GM15510 (cell line): Measurements from ENCODE around the gene SUN3.

Source experiments
- POLR2A ChIP-seq: IDR thresholded peaks from 3 replicates; pipeline ENCODE4 v1.6.1; 2011; ENCODE audit warnings: borderline replicate concordance; ENCODE audit not compliant: insufficient read length; ENCODE audit errors: extremely low read depth

Gene SUN3

DNA sequence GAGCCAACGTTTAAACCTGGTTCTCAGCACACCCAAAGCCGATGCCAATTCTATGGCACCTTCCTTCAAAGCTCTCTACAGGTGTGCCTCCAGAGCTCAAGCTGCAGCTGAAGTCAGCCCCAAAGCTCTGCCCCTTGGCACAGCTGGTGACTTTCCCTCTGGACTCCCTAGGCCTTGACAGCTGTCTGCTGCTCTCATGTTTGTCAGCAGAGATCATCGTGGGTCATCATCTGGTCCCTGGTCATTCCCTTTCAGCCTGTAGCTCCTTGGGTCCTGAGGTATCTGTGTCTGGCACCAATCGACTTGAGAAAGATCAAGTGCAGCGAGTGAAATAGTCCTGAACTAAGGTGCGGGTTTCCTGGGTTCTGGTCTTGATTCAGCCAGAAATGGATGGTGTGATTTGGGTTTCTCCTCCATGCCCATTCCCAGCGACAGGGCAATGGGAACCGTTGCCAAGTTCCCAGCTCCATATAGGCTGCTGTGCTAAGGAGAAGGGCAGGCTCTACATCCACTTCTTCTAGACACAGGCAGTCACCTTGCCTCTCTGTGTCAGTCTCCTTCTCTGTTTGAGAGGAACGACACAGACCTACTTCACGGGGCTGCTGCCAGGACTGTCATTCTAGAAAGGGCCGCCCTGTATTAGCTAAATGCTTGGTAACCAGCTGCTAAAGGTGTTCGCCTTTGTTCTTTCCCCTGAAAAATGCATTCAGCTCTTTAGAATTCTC lies 84.2 kb downstream of the SUN3 start:
- TF ChIP-seq POLR2A, result no peak

DNA sequence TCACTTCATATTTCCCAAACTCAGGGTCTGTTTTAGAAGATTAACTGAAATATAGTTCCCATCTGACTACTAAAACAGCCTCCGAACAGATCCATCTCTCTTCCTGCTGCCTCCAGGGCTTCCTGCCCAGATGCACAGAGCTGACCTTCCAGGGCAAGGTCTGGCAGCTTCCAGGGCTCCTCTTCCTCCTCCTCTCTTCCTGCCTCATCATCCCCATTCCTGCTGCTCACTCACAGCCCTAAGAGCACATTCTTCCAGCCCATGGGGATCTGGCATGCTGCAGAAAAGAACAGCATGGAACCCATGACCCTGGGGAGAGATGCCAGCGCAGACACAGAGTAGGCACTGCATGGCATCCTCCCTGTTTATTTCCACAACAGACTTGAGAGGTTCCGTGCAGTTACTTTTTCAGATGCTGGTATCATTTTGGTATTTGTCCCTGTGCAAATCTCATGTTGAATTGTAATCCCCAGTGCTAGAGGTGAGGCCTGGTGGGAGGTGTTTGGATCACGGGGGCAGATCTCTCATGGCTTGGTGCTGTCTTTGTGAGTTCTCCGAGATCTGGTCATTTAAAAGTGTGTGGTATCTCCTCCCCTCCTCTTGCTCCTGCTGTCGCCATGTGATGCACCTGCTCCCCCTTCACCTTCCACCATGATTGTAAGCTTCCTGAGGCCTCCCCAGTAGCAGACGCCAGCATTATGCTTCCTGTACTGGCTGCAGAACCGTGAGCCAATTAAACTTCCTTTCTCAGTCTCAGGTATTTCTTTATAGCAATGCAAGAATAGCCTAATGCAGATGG lies 85.0 kb downstream of the SUN3 start:
- no peak for TF ChIP-seq POLR2A

DNA sequence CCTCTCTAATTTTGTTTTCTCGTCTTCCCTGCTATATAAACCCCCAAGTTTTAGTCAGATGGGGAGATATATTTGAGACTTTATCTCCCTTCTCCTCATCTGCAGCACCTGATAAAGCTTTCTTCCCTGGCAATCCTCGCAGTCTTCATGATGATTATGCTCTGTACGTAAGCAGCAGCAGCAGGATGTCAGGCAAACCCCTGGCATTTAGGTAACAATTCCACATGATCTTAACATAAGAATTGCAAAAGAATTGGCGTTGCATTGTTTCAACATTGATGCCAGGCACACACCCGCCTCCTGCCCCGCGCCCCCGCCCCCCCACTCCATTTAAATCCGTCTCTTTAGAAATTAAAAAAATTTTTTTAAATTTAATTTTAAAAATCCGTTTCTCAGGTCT lies 86.8 kb downstream of the SUN3 start:
- TF ChIP-seq POLR2A, result no peak

DNA sequence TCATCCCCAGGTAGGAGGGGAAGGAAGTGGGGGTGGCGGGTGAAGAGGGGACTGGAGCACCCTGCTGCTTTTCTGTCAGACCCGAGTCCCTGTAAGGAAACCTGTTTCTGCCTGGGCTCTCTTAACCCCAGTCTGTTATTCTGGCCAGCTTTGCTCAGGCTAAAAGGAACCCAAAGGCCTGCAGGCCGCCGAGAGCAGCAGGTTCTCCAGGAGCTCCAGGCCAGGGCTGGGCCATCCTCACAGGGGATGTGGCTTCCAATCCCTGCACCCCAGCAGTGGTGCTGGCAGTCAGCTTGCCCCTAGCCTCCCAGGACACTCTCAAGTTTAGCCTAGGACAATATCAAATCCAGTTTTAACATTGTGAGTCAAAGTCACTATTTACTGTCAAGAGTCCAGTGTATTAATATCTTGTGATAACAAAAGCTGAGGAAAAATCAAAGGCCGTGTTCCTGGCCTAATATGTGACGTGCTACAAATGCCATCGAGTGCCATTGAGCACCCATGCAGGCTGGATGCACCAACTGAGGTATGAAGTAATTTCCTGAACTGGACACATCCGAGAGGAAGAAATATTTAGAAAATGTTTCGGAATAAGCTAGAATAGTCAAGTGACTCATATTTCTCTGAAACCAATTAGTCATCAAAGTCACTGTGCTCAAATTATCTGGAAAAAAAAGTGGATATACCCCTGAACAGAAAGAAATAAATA lies 87.6 kb downstream of the SUN3 start:
- TF ChIP-seq POLR2A, result no peak

DNA sequence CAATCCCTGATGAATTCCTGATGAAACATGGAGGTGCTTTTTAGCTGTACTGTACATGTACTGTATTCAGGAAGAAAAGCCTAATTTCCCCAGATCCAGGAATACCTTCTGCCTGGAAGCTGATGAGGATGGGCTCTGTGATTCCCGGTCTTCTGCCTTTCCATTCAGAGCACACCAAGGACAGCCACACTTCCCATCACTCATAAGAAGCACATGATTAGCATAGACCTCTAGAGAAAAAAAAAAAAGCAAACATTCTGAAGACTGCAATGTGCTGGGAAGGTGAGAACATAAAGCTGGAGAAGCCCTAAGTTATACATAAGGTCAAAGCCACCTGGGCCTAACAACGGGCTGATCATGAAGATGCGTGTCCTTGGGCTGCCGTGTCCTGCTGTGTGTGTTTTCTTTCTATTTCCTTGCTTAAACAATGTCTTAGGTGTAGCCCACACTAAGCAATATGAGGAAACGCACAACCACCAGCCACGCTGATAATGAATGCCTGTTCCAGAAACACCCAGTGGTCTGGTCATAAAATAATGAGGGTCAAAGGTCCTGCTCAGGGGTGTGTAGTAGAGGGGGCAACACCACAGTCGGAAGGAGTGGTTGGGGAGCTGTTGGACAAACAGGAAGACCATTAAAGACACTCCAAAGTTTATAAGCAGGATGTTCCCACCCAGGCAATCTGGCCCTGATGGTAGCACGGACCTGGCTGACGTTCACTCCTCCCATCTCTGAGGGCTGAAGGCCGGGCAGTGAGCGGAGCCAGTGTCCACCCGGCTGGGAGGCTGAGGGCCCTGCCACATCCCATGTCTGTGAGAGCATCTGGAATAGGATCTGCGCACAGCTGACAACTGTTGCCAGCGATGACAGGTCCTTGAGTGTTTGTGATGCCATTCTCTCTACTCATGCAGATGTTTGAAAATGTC lies 88.6 kb downstream of the SUN3 start:
- no peak for TF ChIP-seq POLR2A

DNA sequence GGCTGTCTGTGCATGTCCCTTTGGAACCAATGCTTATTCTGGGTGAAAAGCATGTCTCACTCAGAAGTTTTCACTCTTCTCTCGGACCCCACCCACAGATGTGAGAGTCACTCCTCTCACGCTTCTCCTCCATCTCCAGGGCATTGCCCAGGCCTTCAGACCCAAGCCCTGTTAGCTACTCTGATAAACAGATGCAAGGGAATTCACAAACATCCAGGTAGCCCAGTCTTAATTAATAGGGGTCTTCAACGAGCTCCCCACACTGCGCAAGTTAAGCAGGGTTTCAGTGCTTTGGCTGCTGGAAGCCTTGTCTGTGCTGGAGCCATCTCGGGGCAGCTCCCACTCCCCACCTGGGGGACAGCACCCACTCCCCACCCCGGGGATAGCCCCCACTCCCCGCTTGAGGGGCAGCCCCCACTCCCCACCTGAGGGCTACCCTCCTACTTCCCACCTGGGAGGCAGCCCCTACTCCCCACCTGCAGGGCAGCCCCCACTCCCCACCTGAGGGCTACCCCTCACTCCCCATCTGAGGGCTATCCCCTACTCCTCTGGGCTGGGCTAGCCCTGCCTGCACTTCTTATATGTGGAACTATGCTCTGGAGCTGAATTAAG lies 89.4 kb downstream of the SUN3 start:
- TF ChIP-seq POLR2A, result no peak

DNA sequence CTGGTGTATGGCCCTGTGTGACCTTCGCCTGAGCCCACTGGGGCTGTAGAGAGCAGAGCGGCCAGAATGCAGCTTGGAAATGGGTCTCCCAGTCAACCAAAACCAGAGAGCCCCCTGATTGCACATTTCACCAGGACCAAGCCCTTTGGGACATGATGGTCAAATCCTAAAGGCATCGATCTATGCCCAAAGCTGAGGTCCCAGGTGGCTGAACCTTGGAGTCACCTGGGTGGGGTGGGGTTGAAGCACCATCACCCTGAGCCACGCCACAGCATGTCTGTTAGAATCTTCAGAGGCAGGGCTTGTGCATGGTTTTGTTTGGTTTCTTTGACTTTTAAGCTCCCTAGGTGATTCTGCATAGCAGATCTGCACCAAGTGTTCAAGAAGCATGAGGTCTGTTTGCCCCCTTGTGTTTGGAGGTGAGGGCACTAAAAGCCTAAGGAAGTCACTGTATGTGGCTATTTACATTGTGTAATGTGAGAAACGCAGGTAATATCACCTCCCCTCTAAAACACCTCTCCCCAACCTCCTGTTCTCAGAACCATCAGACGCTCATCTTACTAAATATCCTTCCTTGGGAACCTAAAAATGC lies 90.2 kb downstream of the SUN3 start:
- TF ChIP-seq POLR2A, result no peak

DNA sequence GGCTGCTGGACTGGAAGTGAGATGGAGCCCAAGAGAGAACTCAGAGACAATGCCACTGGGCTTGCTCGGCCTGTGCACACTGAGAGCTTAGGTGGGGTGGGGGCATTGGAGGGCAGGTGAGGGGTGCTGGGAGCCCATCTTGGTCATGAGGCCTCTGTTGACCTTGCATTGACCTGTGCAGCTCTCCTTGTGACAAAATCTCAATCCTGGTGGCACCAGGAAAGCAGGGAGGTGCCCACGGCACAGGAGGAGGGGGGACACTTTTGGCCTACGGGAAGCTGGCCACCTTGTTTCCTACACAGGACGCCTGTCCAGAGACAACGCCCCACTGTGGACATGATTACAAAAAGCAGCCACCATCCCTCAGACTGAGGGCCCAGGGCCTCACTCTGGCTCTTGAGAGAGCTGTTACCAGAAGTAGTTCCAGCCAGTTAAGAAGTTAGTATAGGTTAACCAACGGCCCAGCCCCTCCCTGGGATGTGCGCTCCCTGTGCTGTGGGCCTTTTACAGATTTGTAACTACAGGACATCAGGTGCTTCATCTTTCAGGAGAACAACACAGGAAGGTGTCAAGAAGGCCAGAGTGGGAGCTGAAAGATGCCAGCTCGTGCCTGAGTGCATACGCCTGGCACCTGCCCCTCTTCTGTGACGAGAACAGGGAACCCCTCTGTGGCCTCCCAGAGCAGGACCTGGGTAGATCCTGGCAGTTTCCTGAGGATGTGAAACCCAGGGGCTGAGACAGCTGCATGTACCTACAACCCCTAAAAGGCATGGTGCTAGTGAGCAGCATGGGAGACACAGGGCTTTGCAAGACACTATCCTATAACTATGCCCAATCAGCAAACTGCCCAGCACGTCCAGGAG lies 91.0 kb downstream of the SUN3 start:
- TF ChIP-seq POLR2A, result no peak
